Measurements from ENCODE around the gene ME3. TPM values are rescaled to one million over a fixed set of nuclear protein-coding genes. Genes with fewer than 3 reads are reported as not detected.

ME3 gene
- total and polyA plus RNA-seq, 2 donors (not counting 1 experiment from before 2014, with no cell fraction given): 1.3 TPM; not detected in 1

GRCh38 chr11:86593833-86594232, 78.6 kb downstream of the ME3 start:
- Histone ChIP-seq H3K4me2 (replicated peaks; ENCODE audit: low read depth, low read length, poor library complexity, severe bottlenecking) (no peak overlapping the region), H3K79me2 (ENCODE audit: control insufficient read depth, insufficient read depth, low read length) (no peaks in the 10 kb centered on the region), H3K27me3 (replicated peaks in 1 of 4; ENCODE audit: control extremely low read depth in 1 of 4, control insufficient read depth in 3 of 4, insufficient read depth in 4 of 4, low read length in 3 of 4) (no peaks in the 10 kb centered on the region), H4K20me1 (ENCODE audit: control insufficient read depth, insufficient read depth, low read length, poor library complexity, severe bottlenecking) (no peaks in the 10 kb centered on the region), H3K36me3 (replicated peaks in 1 of 2; ENCODE audit: control extremely low read depth in 1 of 2, control insufficient read depth in 1 of 2, extremely low read depth in 1 of 2, insufficient read depth in 2 of 2, low read length in 1 of 2) (no peaks in the 10 kb centered on the region), H3K9me3 (ENCODE audit: control extremely low read depth in 1 of 3, control insufficient read depth in 2 of 3, insufficient read depth in 1 of 3, low read length in 2 of 3) (peaks cover 0 to 7% (median 0%) of the 10 kb centered on the region in 3 donors), H2AFZ (ENCODE audit: insufficient read depth, low read depth, low read length, poor library complexity, severe bottlenecking) (no peak overlapping the region), H3K4me3 (ENCODE audit: control extremely low read depth in 1 of 5, extremely low read depth in 1 of 5, insufficient read depth in 1 of 5, low read depth in 2 of 5, low read length in 4 of 5) (no peak overlapping the region), H3K4me1 (ENCODE audit: control insufficient read depth in 2 of 2, insufficient read depth in 2 of 2, low read length in 2 of 2) (peaks cover 5 to 7% of the 10 kb centered on the region in 2 donors), H3K27ac (ENCODE audit: low read length in 2 of 2) (no peak overlapping the region), H3K9ac (ENCODE audit: low read length) (no peak overlapping the region)
- TF ChIP-seq EZH2 (IDR thresholded peaks at IDR 0.05; ENCODE audit: borderline replicate concordance, insufficient read depth, low read depth, low read length, poor library complexity, severe bottlenecking) (no peak), CTCF (IDR thresholded peaks at IDR 0.05) (no peak)
- DNase-seq (no peak), ATAC-seq (ENCODE audit: low read depth) (no peak)
- H3K4me1 Mint-ChIP-seq: peaks cover 12% of the 10 kb centered on the region
- H3K9me3 Mint-ChIP-seq (ENCODE audit: insufficient read depth): no peaks in the 10 kb centered on the region
- ChIA-PET POLR2A (no interaction called here), CTCF (interaction anchor here (2.0 kb wide), 1 partner anchor 15 kb away, joined by 8 read pairs; no protein-coding TSS in a partner anchor)
- WGBS (ENCODE audit: insufficient coverage): no CpG with 5 or more reads among the region's 4 CpGs
- H3K27me3 Mint-ChIP-seq: no peaks in the 10 kb centered on the region
- intact Hi-C loops (cut with micrococcal nuclease): no loop called here
- no peak overlapping the region for H3K27ac Mint-ChIP-seq
- H3K4me3 Mint-ChIP-seq: no peak overlapping the region

DNA sequence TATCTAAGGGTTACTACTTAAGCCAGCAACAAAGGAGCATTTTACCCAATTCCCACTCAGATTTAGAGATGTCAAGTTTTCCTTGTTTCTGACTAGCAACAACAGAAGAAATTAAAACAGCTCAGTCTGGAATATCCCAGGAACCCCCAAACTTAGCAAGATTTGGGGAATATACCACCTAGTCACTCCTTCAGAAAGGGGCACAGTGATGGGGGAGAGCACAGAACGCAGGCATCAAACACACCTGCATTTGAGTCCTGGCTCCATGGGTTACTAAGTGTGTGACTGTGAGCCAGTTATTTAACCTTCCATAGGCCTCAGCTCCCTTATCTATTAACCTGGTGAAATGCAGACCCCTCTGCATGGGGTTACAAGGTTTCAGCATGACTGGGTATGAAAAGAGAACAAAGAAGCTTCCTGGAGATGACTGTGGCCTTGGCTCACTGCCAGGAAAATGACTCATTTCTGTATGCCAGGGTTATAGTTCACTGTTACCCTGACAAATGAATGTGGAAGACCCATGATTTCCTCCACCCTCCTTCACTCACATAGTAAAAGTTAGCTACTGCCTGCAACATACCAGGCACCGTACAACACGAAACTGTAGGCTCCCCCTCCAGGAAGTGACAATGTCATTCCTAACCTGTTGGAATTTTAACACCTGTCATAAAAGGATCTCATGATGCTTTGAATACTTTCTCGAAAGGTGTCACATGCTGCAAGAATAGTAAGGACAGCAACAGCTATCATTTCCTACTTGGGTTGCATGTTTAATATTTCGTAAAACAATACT, 79.6 kb downstream of the ME3 start:
- H3K9ac ChIP-seq (ENCODE audit: low read length): no peak overlapping the region
- H3K9me3 Mint-ChIP-seq (ENCODE audit: insufficient read depth): no peaks in the 10 kb centered on the region
- H3K4me1 ChIP-seq (ENCODE audit: control insufficient read depth in 2 of 2, insufficient read depth in 2 of 2, low read length in 2 of 2): peaks cover 5 to 7% of the 10 kb centered on the region in 2 donors
- peak; percentile 89 for ATAC-seq (ENCODE audit: low read depth)
- CTCF ChIA-PET: interaction anchor here (2.0 kb wide), 1 partner anchor 16 kb away, joined by 8 read pairs; no protein-coding TSS in a partner anchor
- H2AFZ ChIP-seq (ENCODE audit: insufficient read depth, low read depth, low read length, poor library complexity, severe bottlenecking): no peak overlapping the region
- H3K27ac Mint-ChIP-seq: no peak overlapping the region
- no peaks in the 10 kb centered on the region for H3K36me3 ChIP-seq (replicated peaks in 1 of 2; ENCODE audit: control extremely low read depth in 1 of 2, control insufficient read depth in 1 of 2, extremely low read depth in 1 of 2, insufficient read depth in 2 of 2, low read length in 1 of 2)
- peak; percentile 51 for DNase-seq
- H3K9me3 ChIP-seq (ENCODE audit: control extremely low read depth in 1 of 3, control insufficient read depth in 2 of 3, insufficient read depth in 1 of 3, low read length in 2 of 3): peaks cover 0 to 4% (median 0%) of the 10 kb centered on the region in 3 donors
- H3K4me3 Mint-ChIP-seq: no peak overlapping the region
- peaks cover 12% of the 10 kb centered on the region for H3K4me1 Mint-ChIP-seq
- TF ChIP-seq CTCF (IDR thresholded peaks at IDR 0.05) (no peak), EZH2 (IDR thresholded peaks at IDR 0.05; ENCODE audit: borderline replicate concordance, insufficient read depth, low read depth, low read length, poor library complexity, severe bottlenecking) (no peak)
- 0% methylated on average over 2 of the region's 5 CpGs for WGBS (ENCODE audit: insufficient coverage)
- H3K79me2 ChIP-seq (ENCODE audit: control insufficient read depth, insufficient read depth, low read length): no peaks in the 10 kb centered on the region
- no peak overlapping the region for H3K4me2 ChIP-seq (replicated peaks; ENCODE audit: low read depth, low read length, poor library complexity, severe bottlenecking)
- intact Hi-C loops (cut with micrococcal nuclease): no loop called here
- POLR2A ChIA-PET: no interaction called here
- H3K27me3 ChIP-seq (replicated peaks in 1 of 4; ENCODE audit: control extremely low read depth in 1 of 4, control insufficient read depth in 3 of 4, insufficient read depth in 4 of 4, low read length in 3 of 4): no peaks in the 10 kb centered on the region
- H3K4me3 ChIP-seq (ENCODE audit: control extremely low read depth in 1 of 5, extremely low read depth in 1 of 5, insufficient read depth in 1 of 5, low read depth in 2 of 5, low read length in 4 of 5): no peak overlapping the region
- H4K20me1 ChIP-seq (ENCODE audit: control insufficient read depth, insufficient read depth, low read length, poor library complexity, severe bottlenecking): no peaks in the 10 kb centered on the region
- no peaks in the 10 kb centered on the region for H3K27me3 Mint-ChIP-seq
- H3K27ac ChIP-seq (ENCODE audit: low read length in 2 of 2): no peak overlapping the region
